Measurements from ENCODE around the gene ITGA3.

DNA sequence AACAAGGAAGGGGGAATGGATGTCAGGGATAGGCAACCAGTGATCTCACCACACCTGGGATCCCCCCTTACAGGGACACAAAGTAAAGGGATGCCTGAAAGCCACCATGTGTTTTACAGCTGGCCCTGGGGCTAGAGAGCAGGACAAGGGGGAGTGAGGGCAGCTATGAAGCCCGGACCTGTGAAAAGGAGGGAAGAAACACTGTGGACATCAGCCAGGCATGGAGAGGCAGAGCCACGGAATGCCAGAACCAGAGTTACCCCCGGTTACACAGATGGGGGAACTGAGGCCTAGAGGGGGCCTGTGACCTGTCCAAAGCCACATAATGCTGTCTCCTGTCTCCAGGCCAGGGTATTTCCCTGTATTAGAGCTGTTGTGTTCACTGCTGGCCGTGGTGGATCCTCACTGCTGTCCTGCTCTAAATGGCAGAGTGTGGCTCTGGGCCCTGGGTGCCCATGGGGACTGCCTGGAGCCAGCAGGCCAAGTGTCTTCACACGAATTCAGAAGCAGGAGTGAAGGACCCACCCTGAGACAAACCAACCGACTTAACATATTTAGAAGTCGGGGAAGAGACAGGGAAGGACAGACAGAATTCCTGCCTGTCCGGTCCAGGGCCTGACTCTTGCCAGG is 29.7 kb upstream of the ITGA3 start:
- no peak for TF ChIP-seq EZH2phosphoT487 (conservative IDR thresholded peaks at IDR 0.05; ENCODE audit: low read length)
- TF ChIP-seq, protein P1, sequence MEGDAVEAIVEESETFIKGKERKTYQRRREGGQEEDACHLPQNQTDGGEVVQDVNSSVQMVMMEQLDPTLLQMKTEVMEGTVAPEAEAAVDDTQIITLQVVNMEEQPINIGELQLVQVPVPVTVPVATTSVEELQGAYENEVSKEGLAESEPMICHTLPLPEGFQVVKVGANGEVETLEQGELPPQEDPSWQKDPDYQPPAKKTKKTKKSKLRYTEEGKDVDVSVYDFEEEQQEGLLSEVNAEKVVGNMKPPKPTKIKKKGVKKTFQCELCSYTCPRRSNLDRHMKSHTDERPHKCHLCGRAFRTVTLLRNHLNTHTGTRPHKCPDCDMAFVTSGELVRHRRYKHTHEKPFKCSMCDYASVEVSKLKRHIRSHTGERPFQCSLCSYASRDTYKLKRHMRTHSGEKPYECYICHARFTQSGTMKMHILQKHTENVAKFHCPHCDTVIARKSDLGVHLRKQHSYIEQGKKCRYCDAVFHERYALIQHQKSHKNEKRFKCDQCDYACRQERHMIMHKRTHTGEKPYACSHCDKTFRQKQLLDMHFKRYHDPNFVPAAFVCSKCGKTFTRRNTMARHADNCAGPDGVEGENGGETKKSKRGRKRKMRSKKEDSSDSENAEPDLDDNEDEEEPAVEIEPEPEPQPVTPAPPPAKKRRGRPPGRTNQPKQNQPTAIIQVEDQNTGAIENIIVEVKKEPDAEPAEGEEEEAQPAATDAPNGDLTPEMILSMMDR (IDR thresholded peaks at IDR 0.05; ENCODE audit: insufficient read depth, low read length, poor library complexity, severe bottlenecking) = no peak

All from SU-DHL-6 (cell line).